ENCODE data around the gene DCTN4.
"Not testable (repeated sequence)": the region's sequence is repeated elsewhere in the genome, so short reads cannot be mapped to it uniquely, and the experiment has no call there.

DCTN4 gene

GRCh38 chr5:150758531-150759333, at the start of gene DCTN4:
DCTN4 (minus strand) TSS chr5:150759017; CDS start chr5:150758993, 24 bp downstream.
- peak; percentile 99 to 100 for DNase-seq

- DNase-seq, result no peak
These were observed 45.6 kb upstream of the DCTN4 start for GRCh38 chr5:150804388-150804787.

- DNase-seq, result peak in 1 of 2 experiments; percentile 82
These were observed 42.5 kb upstream of the DCTN4 start for GRCh38 chr5:150801117-150801927.

- no peak for DNase-seq
These were observed 38.6 kb upstream of the DCTN4 start for GRCh38 chr5:150797384-150797783.

- DNase-seq, result no peak
These were observed 36.1 kb upstream of the DCTN4 start for GRCh38 chr5:150794927-150795326.

- not testable (repeated sequence) for DNase-seq
These were observed 34.6 kb upstream of the DCTN4 start for GRCh38 chr5:150793423-150793888.

- DNase-seq, result no peak
These were observed 32.7 kb upstream of the DCTN4 start for GRCh38 chr5:150791536-150791935.

- DNase-seq, result peak; percentile 73 to 85
These were observed 31.3 kb upstream of the DCTN4 start for GRCh38 chr5:150789943-150790611.

GRCh38 chr5:150789450-150789849, 30.6 kb upstream of the DCTN4 start:
- no peak for DNase-seq

- DNase-seq, result no peak
These were observed 30.2 kb upstream of the DCTN4 start for GRCh38 chr5:150788977-150789376.

GRCh38 chr5:150787656-150788055, 28.8 kb upstream of the DCTN4 start:
- DNase-seq, result no peak

GRCh38 chr5:150786876-150787275, 28.1 kb upstream of the DCTN4 start:
- DNase-seq, result no peak

- DNase-seq, result no peak
These were observed 27.1 kb upstream of the DCTN4 start for GRCh38 chr5:150785950-150786349.

- DNase-seq, result peak in 1 of 2 experiments; percentile 58
These were observed 24.7 kb upstream of the DCTN4 start for GRCh38 chr5:150783422-150783928.

GRCh38 chr5:150782850-150783249, 24.0 kb upstream of the DCTN4 start:
- no peak for DNase-seq

GRCh38 chr5:150781706-150782614, 23.1 kb upstream of the DCTN4 start:
- DNase-seq, result peak in 1 of 2 experiments; percentile 47

GRCh38 chr5:150780816-150781221, 22.0 kb upstream of the DCTN4 start:
- no peak for DNase-seq

- no peak for DNase-seq
These were observed 21.4 kb upstream of the DCTN4 start for GRCh38 chr5:150780187-150780692.

- DNase-seq, result peak in 1 of 2 experiments; percentile 39
These were observed 20.8 kb upstream of the DCTN4 start for GRCh38 chr5:150779397-150780186.

GRCh38 chr5:150778517-150779396, 19.9 kb upstream of the DCTN4 start, which contains the start of gene SMIM3:
SMIM3 (plus strand) TSS chr5:150778757; CDS start chr5:150795441, 16,684 bp downstream.
- DNase-seq, result peak; percentile 65 to 80

All from SW 1271 (cell line).